Transverse colon (tissue), 3 donors: ENCODE results near the gene CDKN2AIP.

Experiments
- POLR2A ChIP-seq: fragments of 450-650 bp; IDR thresholded peaks from one replicate; pipeline ENCODE4 v1.6.1; 2016; ENCODE audit warnings: antibody characterized with exemption, mild to moderate bottlenecking, moderate library complexity
- TF ChIP-seq, protein P1 (sequence below), 5 experiments: fragments of 200-600 bp in 3 of 5; fragments of 450-650 bp in 2 of 5; sonication (generic) in 3 of 5; IDR thresholded peaks; 1 replicate in 2 of 5; 2 replicates in 3 of 5; pipeline ENCODE4 v1.5.1; 2016 to 2017; ENCODE audit warnings: antibody characterized with exemption in 5 of 5, inconsistent platforms in 3 of 5, mild to moderate bottlenecking in 2 of 5, moderate library complexity in 1 of 5

GRCh38 chr4:183403486-183403885 is 41.0 kb upstream of the CDKN2AIP start:
- TF ChIP-seq, protein P1, sequence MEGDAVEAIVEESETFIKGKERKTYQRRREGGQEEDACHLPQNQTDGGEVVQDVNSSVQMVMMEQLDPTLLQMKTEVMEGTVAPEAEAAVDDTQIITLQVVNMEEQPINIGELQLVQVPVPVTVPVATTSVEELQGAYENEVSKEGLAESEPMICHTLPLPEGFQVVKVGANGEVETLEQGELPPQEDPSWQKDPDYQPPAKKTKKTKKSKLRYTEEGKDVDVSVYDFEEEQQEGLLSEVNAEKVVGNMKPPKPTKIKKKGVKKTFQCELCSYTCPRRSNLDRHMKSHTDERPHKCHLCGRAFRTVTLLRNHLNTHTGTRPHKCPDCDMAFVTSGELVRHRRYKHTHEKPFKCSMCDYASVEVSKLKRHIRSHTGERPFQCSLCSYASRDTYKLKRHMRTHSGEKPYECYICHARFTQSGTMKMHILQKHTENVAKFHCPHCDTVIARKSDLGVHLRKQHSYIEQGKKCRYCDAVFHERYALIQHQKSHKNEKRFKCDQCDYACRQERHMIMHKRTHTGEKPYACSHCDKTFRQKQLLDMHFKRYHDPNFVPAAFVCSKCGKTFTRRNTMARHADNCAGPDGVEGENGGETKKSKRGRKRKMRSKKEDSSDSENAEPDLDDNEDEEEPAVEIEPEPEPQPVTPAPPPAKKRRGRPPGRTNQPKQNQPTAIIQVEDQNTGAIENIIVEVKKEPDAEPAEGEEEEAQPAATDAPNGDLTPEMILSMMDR (IDR thresholded peaks at IDR 0.05) = no peak
- TF ChIP-seq POLR2A = no peak
